ENCODE results near the gene RANBP1. TPM values are rescaled to one million over a fixed set of nuclear protein-coding genes. Genes with fewer than 3 reads are reported as not detected.
A peak's percentile ranks its signal among the peaks of the same experiment; 100 is the strongest.

Gene RANBP1
- total and polyA plus RNA-seq, 9 of the 15 experiments (the other 6 are each of a cell fraction or from before 2014, with no cell fraction given), result 162 to 2,891 (median 1,289) TPM

- TF ChIP-seq E4F1 (CRISPR knock-in tag; IDR thresholded peaks at IDR 0.05; ENCODE audit: borderline replicate concordance) (no peak), NFE2L1 (tag; IDR thresholded peaks at IDR 0.05; ENCODE audit: borderline replicate concordance, low read depth) (no peak), ZNF507 (tag; conservative IDR thresholded peaks at IDR 0.05) (no peak), RNF2 (IDR thresholded peaks at IDR 0.05) (no peak), HDAC8 (tag; IDR thresholded peaks at IDR 0.05) (0 out of 2 replicates have a peak, but pooled peaks have one; percentile 77), DNMT1 (IDR thresholded peaks at IDR 0.05) (no peak), CHD1 (IDR thresholded peaks at IDR 0.05; ENCODE audit: low read length) (peak; percentile 57), DEAF1 (CRISPR knock-in tag; IDR thresholded peaks at IDR 0.05) (no peak), NBN (IDR thresholded peaks at IDR 0.05; ENCODE audit: low read depth) (no peak), CUX1 (CRISPR knock-in tag; IDR thresholded peaks at IDR 0.05) (no peak), ZNF77 (CRISPR knock-in tag; IDR thresholded peaks at IDR 0.05) (no peak), FOXK2 (conservative IDR thresholded peaks at IDR 0.05 in 1 of 2, IDR thresholded peaks at IDR 0.05 in 1 of 2; ENCODE audit: low read depth in 2 of 2) (no peak), SNIP1 (IDR thresholded peaks at IDR 0.05; ENCODE audit: low read depth) (no peak), HNRNPUL1 (IDR thresholded peaks at IDR 0.05; ENCODE audit: low read length) (no peak), DIDO1 (tag; IDR thresholded peaks at IDR 0.05; ENCODE audit: low read depth) (no peak), BRF2 (IDR thresholded peaks at IDR 0.05; ENCODE audit: borderline replicate concordance, insufficient read depth, insufficient read length) (no peak), ZC3H8 (IDR thresholded peaks at IDR 0.05) (no peak), XRCC4 (IDR thresholded peaks at IDR 0.05; ENCODE audit: extremely low read depth, insufficient read depth, insufficient read length) (no peak)
Measured at GRCh38 chr22:20131859-20132685, 16.2 kb downstream of the RANBP1 start (continued).

All from K562 (cell line).